ENCODE data around the gene NOB1. TPM values are rescaled to one million over a fixed set of nuclear protein-coding genes. Genes with fewer than 3 reads are reported as not detected.

Gene NOB1
- total and polyA plus RNA-seq, 9 of the 15 experiments (the other 6 are each of a cell fraction or from before 2014, with no cell fraction given) = 42.4 to 148 (median 116) TPM

- TF ChIP-seq POLR2G (IDR thresholded peaks at IDR 0.05; ENCODE audit: low read depth, low read length) = peak; percentile 99
- TF ChIP-seq CUX1 (CRISPR knock-in tag; IDR thresholded peaks at IDR 0.05) = peak; percentile 62; the same call in 1 of the 2 replicates
- TF ChIP-seq FOS (IDR thresholded peaks at IDR 0.05; ENCODE audit: extremely low read depth, insufficient read length) = peak; percentile 32
- no peak; the same call in 1 of the 2 replicates for TF ChIP-seq XRCC5 (IDR thresholded peaks at IDR 0.05; ENCODE audit: low read depth, low read length)
- TF ChIP-seq NFYB (IDR thresholded peaks at IDR 0.05; ENCODE audit: extremely low read depth, insufficient read length) = peak; percentile 45
- no peak for TF ChIP-seq TGIF2 (CRISPR knock-in tag; IDR thresholded peaks at IDR 0.05)
- TF ChIP-seq SMARCE1 (IDR thresholded peaks at IDR 0.05) = peak; percentile 86
- peak; percentile 22; the same call in 1 of the 2 replicates for TF ChIP-seq TEAD4 (IDR thresholded peaks at IDR 0.05; ENCODE audit: low read length)
- no peak for TF ChIP-seq TEAD4 (CRISPR knock-in tag; IDR thresholded peaks at IDR 0.05; ENCODE audit: borderline replicate concordance)
- peak; percentile 98 for TF ChIP-seq RFX1 (IDR thresholded peaks at IDR 0.05)
- 0 out of 2 replicates have a peak, but pooled peaks have one; percentile 61 for TF ChIP-seq ZNF609 (CRISPR knock-in tag; IDR thresholded peaks at IDR 0.05; ENCODE audit: borderline replicate concordance)
- TF ChIP-seq ETV1 (tag; conservative IDR thresholded peaks at IDR 0.05; ENCODE audit: low read depth) = peak; percentile 82
- peak; percentile 60 for TF ChIP-seq PKNOX1 (IDR thresholded peaks at IDR 0.05)
- peak; percentile 61 to 65 for TF ChIP-seq NRF1 (conservative IDR thresholded peaks at IDR 0.05 in 1 of 2, IDR thresholded peaks at IDR 0.05 in 1 of 2)
- no peak for TF ChIP-seq HOXB6 (CRISPR knock-in tag; IDR thresholded peaks at IDR 0.05; ENCODE audit: borderline replicate concordance)
- TF ChIP-seq TARDBP (IDR thresholded peaks at IDR 0.05) = 0 out of 2 replicates have a peak, but pooled peaks have one; percentile 21
Observed at GRCh38 chr16:69726313-69727060, 28.2 kb downstream of the NOB1 start, which contains the start of gene NQO1 (continued).

Measured in K562 (cell line).